Measurements from ENCODE around the gene SF3B2. TPM values are rescaled to one million over a fixed set of nuclear protein-coding genes. Genes with fewer than 3 reads are reported as not detected.
A peak's percentile ranks its signal among the peaks of the same experiment; 100 is the strongest.

Gene SF3B2
- polyA plus RNA-seq, 1 of the 3 experiments (the other 2 are of a cell fraction) = 128 TPM

- DNase-seq = no peak
- CTCF ChIA-PET = interaction anchor here (1.2 to 2.0 kb wide), 2 partner anchors 15 to 20 kb away, joined by 3 to 4 read pairs; no protein-coding TSS in a partner anchor
- no peaks in the 10 kb centered on the region for H3K9me2 ChIP-seq
- H3K4me3 ChIP-seq (ENCODE audit: low read depth in 2 of 2, low read length in 1 of 2) = no peak overlapping the region
- H3K27ac ChIP-seq (ENCODE audit: low read depth in 2 of 2, low read length in 1 of 2) = peak overlapping the region; percentile 8 to 17; a peak in 3 of 4 replicates
- H3K36me3 ChIP-seq (replicated peaks in 1 of 2; ENCODE audit: control insufficient read depth in 1 of 2, insufficient read depth in 2 of 2, low read length in 1 of 2) = peaks cover 0 to 3% of the 10 kb centered on the region in 2 experiments
- no peak for TF ChIP-seq IRF3 (IDR thresholded peaks at IDR 0.05; ENCODE audit: low read depth, low read length)
- TF ChIP-seq NFIC (IDR thresholded peaks at IDR 0.05; ENCODE audit: borderline replicate concordance) = no peak
- no peak for TF ChIP-seq SMC3 (IDR thresholded peaks at IDR 0.05; ENCODE audit: low read depth, low read length)
- TF ChIP-seq RAD21 (IDR thresholded peaks at IDR 0.05; ENCODE audit: low read length) = no peak
- no peak for TF ChIP-seq MEF2A (IDR thresholded peaks at IDR 0.05; ENCODE audit: borderline replicate concordance, low read depth)
- no peak for TF ChIP-seq RXRA (IDR thresholded peaks at IDR 0.05; ENCODE audit: borderline replicate concordance, low read depth)
- TF ChIP-seq FOXM1 (IDR thresholded peaks at IDR 0.05; ENCODE audit: low read depth) = no peak
- TF ChIP-seq SIN3A (IDR thresholded peaks at IDR 0.05; ENCODE audit: borderline replicate concordance, low read depth, low read length) = no peak
- TF ChIP-seq CHD2 (IDR thresholded peaks at IDR 0.05; ENCODE audit: low read length, partially characterized antibody) = no peak
- no peak for TF ChIP-seq RCOR1 (IDR thresholded peaks at IDR 0.05; ENCODE audit: low read length)
- no peak for TF ChIP-seq YY1 (IDR thresholded peaks at IDR 0.05; ENCODE audit: low read depth)
- TF ChIP-seq FOXJ3 (CRISPR knock-in tag; IDR thresholded peaks at IDR 0.05) = no peak
- no peak for TF ChIP-seq EP300 (IDR thresholded peaks at IDR 0.05; ENCODE audit: borderline replicate concordance in 1 of 2, low read depth in 1 of 2, low read length in 1 of 2)
- no peak for TF ChIP-seq MAX (IDR thresholded peaks at IDR 0.05; ENCODE audit: low read depth)
- no peak for TF ChIP-seq ZBTB33 (IDR thresholded peaks at IDR 0.05; ENCODE audit: borderline replicate concordance, low read depth)
- no peak for TF ChIP-seq ELF1 (IDR thresholded peaks at IDR 0.05)
- TF ChIP-seq JUND (IDR thresholded peaks at IDR 0.05) = no peak
- no peak for TF ChIP-seq REST (IDR thresholded peaks at IDR 0.05; ENCODE audit: low read depth, low read length)
- TF ChIP-seq GATA2 (CRISPR knock-in tag; IDR thresholded peaks at IDR 0.05) = no peak
- no peaks in the 10 kb centered on the region for H3K9me3 ChIP-seq
- no peaks in the 10 kb centered on the region for H3K27me3 ChIP-seq (ENCODE audit: insufficient read depth)
- POLR2A ChIA-PET = no interaction called here
- no peak overlapping the region for H3K9ac ChIP-seq
- peaks cover 46% of the 10 kb centered on the region for H3F3A ChIP-seq (replicated peaks; ENCODE audit: insufficient read depth)
- H3K79me2 ChIP-seq (ENCODE audit: insufficient read depth) = peaks cover 88% of the 10 kb centered on the region
- no peak overlapping the region for H2AFZ ChIP-seq (ENCODE audit: low read depth)
- 92% methylated on average over 2 of the region's 2 CpGs for WGBS (ENCODE audit: low lambda C conversion rate)
- peaks cover 3% of the 10 kb centered on the region; the same call in 1 of the 2 replicates for H4K20me1 ChIP-seq (ENCODE audit: insufficient read depth)
- H3K4me1 ChIP-seq (ENCODE audit: control insufficient read depth in 1 of 2, insufficient read depth in 2 of 2, low read depth in 1 of 2, low read length in 1 of 2) = peaks cover 16 to 35% of the 10 kb centered on the region in 2 experiments
- H3K4me2 ChIP-seq = no peak overlapping the region
Observed at GRCh38 chr11:66109294-66109693, 57.1 kb downstream of the SF3B2 start.

Data from SK-N-SH (cell line).